Ectodermal cell (in vitro differentiated cells): ENCODE results near the gene DYRK1B.

Experiments used
- H3K27ac ChIP-seq: 2 replicates; pipeline ENCODE4 v1.7.0; 2013; ENCODE audit warnings: mild to moderate bottlenecking, low read depth, low read length; ENCODE audit not compliant: insufficient read depth, poor library complexity, severe bottlenecking
- H3K27me3 ChIP-seq: 2 replicates; pipeline ENCODE4 v1.7.0; 2013; ENCODE audit warnings: mild to moderate bottlenecking, low read length; ENCODE audit not compliant: insufficient read depth, control insufficient read depth, poor library complexity, severe bottlenecking
- H3K36me3 ChIP-seq: one replicate; pipeline ENCODE4 v1.7.0; 2013; ENCODE audit warnings: low read length; ENCODE audit not compliant: control insufficient read depth, insufficient read depth
- H3K4me1 ChIP-seq: one replicate; pipeline ENCODE4 v1.7.0; 2013; ENCODE audit warnings: low read length; ENCODE audit not compliant: control insufficient read depth, insufficient read depth
- H3K4me3 ChIP-seq: 2 replicates; pipeline ENCODE4 v1.7.0; 2013; ENCODE audit warnings: low read depth, low read length, control low read depth; ENCODE audit not compliant: insufficient read depth
- H3K9me3 ChIP-seq: 2 replicates; pipeline ENCODE4 v1.7.0; 2013; ENCODE audit warnings: mild to moderate bottlenecking, low read length, moderate library complexity; ENCODE audit not compliant: control insufficient read depth
- WGBS, 2 experiments: methylation state at CpG; one replicate each; pipeline ENCODE4 v1.1.7; 2013; ENCODE audit warnings: missing lambda C conversion rate in 2 of 2; 5-methylcytosine and 5-hydroxymethylcytosine counted together

Gene DYRK1B

DNA sequence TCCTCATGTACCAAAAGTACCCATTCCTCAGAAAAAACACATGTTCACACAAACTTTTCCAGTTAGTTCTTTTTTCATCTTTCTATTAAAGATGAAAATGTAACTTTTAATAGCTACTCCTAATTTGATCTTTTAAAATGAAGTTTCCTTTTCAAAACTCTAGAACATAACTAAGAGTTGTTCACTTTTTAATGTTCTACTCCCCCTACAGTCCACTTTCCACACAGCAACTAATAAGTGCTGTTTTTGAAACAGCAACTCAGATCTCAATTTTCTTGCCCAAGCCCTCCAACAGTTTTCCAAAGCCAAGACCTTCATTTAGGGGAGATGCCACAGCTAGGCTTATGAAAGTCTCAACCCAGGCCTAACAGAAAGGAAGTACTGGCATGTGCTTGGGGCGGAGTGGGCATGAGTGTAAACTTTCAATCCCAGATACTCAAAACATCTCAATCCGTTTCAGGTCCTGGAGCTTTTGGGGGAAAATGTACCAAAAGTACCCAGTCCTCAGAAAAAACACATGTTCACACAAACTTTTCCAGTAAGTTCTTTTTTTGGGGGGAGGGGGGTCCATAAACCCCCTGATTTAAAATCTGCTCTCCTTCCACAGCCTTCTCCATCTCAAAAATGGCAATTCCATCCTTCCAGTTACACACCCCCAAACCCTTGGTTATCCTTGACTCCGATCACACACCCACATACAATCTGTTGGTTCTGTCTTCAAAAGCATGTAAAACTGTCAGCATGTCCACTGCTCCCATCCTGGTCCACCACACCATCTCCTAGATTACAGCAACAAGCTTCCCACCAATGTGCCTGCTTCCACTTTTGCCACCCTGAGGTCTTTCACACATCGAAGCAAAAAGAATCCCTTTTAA is 10.2 kb upstream of the DYRK1B start:
- Histone ChIP-seq H3K4me3 (peak overlapping the region; percentile 91), H3K36me3 (peaks cover 3% of the 10 kb centered on the region), H3K4me1 (peaks cover 20% of the 10 kb centered on the region), H3K9me3 (no peaks in the 10 kb centered on the region), H3K27ac (no peak overlapping the region), H3K27me3 (no peaks in the 10 kb centered on the region)
- 81 to 90% methylated on average over 4 of the region's 4 CpGs for WGBS, 2 experiments

DNA sequence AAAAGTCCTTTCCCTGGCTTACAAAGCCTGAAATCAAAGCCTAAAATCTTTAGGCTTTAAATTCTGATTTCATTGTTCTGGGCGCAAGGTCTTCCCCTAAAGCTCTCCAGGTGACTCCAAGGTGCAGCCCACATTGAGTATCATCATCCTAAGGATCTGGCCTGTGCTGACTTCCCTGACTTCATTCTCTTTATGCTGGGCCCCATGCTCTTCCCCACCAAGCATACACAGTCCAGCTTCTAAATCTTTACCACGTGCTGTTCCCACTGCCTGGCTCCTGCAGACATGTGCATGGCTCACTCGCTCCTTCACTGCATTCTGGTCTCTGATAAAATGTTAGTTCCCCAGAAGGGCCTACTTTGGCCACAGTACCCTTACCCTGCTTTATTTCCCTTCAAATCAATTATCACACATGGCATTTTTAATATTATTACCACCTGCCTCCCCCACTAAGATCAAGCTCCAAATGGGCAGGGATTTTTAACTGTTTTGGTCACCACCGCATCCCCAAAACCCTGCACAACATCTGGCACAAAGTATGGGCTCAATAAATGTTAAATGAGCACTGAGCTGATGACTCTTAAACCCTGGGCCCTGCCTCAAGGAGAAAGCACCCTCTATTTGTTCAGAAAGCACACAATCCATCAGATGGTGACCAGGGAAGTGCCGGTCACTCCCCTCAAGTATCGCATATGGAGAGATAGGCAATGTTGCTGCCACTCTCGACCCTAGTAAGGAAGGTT is 8.9 kb upstream of the DYRK1B start:
- Histone ChIP-seq H3K27me3 (no peaks in the 10 kb centered on the region), H3K4me3 (no peak overlapping the region), H3K36me3 (peaks cover 7% of the 10 kb centered on the region), H3K27ac (no peak overlapping the region), H3K9me3 (no peaks in the 10 kb centered on the region), H3K4me1 (peaks cover 20% of the 10 kb centered on the region)
- 91 to 96% methylated on average over 7 of the region's 7 CpGs for WGBS, 2 experiments

DNA sequence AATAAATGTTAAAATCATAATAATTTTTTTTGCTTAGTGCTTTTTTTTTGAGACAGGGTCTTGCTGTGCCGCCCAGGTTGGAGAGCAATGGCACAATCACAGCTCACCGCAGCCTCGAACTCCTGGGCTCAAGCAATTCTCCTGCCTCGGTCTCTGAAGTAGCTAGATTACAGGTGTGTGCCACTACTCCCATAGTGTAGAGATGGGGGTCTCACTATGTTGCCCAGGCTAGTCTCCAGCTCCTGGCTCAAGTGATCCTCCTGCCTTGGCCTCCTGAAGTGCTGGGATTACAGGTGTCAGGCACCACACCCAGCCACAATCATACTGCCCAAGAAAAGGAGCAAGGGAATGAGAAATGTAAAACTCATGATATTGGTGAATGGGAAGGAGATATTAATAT is 7.1 kb upstream of the DYRK1B start:
- Histone ChIP-seq H3K9me3 (no peaks in the 10 kb centered on the region), H3K4me3 (no peak overlapping the region), H3K27ac (no peak overlapping the region), H3K27me3 (no peaks in the 10 kb centered on the region), H3K4me1 (peaks cover 11% of the 10 kb centered on the region), H3K36me3 (peaks cover 24% of the 10 kb centered on the region)
- 90 to 94% methylated on average over 4 of the region's 4 CpGs for WGBS, 2 experiments

DNA sequence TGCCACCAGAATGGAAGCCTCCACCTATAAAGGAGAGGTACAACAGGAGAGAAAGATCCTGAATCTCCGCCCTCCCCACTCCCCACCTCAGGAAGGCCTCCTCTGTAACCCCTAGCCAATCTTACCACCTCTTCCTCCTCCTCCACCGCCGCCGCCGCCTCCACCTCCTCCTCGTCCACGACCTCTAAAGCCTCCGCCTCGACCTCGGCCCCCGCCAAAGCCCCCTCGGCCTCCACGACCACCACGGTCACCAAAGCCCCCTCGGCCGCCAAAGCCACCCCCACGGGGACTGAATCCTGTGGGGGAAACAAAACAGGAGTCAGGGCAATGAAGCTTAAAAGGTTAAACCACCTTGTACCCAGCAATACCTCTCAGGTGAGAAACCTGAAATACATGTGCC is 6.5 kb upstream of the DYRK1B start:
- H3K27me3 ChIP-seq: no peaks in the 10 kb centered on the region
- no peaks in the 10 kb centered on the region for H3K9me3 ChIP-seq
- 96 to 97% methylated on average over 17 of the region's 17 CpGs for WGBS, 2 experiments
- peaks cover 11% of the 10 kb centered on the region for H3K4me1 ChIP-seq
- no peak overlapping the region for H3K4me3 ChIP-seq
- no peak overlapping the region for H3K27ac ChIP-seq
- peaks cover 26% of the 10 kb centered on the region for H3K36me3 ChIP-seq

DNA sequence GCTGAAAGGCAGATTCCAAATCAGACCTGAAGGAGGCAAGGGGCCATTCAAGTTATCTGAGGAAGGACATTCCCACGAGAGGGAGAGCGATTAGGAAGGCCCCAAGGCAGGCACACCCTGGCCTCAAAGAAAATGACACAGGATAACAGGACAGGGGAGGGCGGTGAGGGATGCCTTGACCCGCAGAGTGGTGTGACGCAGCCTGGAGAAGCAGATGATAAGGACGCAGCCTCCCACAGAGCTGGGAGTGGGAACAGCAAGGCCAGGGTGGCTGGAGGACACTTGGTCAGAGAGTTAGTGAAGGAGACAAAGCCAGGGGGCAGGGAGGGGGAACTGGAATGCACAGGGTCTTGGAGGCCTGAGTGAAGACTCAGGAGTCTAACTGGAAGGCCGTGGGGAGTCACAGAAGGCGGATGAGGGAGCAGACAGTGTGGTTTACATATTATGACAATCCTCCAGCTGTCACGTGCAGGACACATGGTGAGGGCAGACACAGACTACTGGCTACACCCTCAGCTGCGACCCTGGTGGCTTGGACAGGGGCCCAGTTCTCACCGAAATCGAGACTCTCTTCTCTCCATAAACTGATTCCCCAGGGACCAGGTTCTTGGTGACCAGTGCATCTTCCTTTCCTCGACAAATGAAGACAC is 5.8 kb upstream of the DYRK1B start:
- H3K4me3 ChIP-seq: no peak overlapping the region
- peaks cover 32% of the 10 kb centered on the region for H3K36me3 ChIP-seq
- 95% methylated on average over 13 of the region's 13 CpGs for WGBS, 2 experiments
- no peaks in the 10 kb centered on the region for H3K27me3 ChIP-seq
- no peak overlapping the region for H3K27ac ChIP-seq
- no peaks in the 10 kb centered on the region for H3K9me3 ChIP-seq
- H3K4me1 ChIP-seq: peaks cover 8% of the 10 kb centered on the region

DNA sequence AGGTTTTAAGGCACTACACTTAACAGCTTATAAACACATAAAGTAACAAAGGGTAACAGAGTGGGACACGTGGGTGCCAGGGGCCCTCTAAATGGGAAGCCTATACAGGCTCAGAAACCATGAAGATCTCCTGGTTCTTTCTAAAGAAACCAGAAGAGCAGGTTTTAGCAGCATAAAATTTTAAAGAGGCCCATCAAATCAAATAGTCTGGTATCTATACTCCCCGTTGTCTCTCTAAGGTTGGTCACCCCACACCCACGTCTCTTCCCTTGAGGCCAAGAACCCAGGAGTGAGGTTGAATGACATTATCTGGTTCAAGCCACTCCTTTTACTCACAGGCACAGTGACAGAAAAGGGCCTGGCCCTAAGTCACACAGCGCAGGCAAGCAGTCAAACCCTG is 4.6 kb upstream of the DYRK1B start:
- 93 to 96% methylated on average over 4 of the region's 4 CpGs for WGBS, 2 experiments
- H3K9me3 ChIP-seq: no peaks in the 10 kb centered on the region
- peaks cover 6% of the 10 kb centered on the region for H3K4me1 ChIP-seq
- no peaks in the 10 kb centered on the region for H3K27me3 ChIP-seq
- H3K4me3 ChIP-seq: no peak overlapping the region
- H3K36me3 ChIP-seq: peaks cover 37% of the 10 kb centered on the region
- H3K27ac ChIP-seq: no peak overlapping the region

DNA sequence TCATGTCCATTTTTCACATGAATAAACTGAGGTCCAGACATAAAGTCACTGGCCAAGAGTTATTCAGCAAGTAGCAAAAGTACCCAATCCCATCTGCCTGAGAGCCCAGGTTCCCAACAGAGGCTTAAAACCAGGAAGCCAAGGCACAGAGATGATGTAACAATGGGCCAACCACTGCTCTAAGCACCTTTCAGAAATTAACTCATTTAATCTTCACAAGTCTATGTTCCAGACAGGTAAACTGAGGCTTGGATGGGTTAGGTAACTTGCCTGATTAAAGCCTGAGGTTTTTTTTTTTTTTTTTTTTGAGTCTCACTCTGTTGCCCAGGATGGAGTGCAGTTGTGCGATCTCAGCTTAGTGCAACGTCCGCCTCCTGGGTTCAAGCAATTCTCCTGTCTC is 4.0 kb upstream of the DYRK1B start:
- Histone ChIP-seq H3K9me3 (no peaks in the 10 kb centered on the region), H3K36me3 (peaks cover 37% of the 10 kb centered on the region), H3K4me1 (peaks cover 6% of the 10 kb centered on the region), H3K4me3 (no peak overlapping the region), H3K27me3 (no peaks in the 10 kb centered on the region), H3K27ac (no peak overlapping the region)
- 92 to 96% methylated on average over 3 of the region's 3 CpGs for WGBS, 2 experiments

DNA sequence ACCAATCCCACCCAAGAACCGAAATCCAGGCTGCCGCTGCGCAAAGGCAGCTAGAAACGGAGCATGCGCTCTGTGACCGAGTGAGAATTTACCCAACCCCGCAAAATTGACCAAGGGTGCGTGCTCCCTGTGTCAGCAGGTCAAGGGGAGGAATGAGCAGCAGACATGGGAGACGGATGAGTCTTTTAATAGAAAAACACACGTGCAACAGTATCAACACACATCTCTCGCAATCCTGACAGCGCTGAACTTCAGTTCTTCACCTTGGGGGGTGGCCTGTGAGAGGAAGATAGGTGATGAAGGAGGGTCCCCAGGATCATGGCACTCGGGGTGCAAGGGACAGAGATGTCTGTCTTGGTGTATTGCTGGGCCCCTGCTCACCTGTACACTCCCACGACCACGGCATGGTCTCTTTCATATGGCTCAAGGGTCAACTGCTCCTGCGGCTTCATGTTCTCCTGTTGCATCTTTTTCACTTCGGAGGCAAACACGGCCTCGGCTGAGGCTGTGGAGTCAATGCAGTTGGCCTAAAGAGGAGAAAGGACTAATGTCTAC is 402 bp upstream of the DYRK1B start:
- peaks cover 57% of the 10 kb centered on the region for H3K36me3 ChIP-seq
- peak overlapping the region; percentile 91 for H3K4me3 ChIP-seq
- H3K9me3 ChIP-seq: no peaks in the 10 kb centered on the region
- H3K27ac ChIP-seq: peak overlapping the region; percentile 6
- no peaks in the 10 kb centered on the region for H3K27me3 ChIP-seq
- 54 to 55% methylated on average over 19 of the region's 19 CpGs for WGBS, 2 experiments
- H3K4me1 ChIP-seq: peaks cover 11% of the 10 kb centered on the region

DNA sequence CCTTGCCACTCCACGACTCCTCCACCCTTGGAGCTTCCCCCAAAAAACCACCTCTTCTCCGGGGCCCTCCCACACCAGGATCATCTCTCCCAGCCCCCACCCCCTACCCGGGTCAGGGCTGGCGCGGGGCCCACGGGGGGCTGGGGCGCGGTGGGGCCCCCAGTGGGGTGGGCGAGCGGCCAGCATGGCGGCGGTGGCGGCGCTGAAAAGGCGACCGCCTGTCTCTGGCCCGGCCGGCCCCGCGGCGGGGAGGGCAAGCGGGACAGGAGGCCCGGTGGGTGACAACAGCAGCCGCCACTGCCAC is 850 bp downstream of the DYRK1B start:
- Histone ChIP-seq H3K27ac (peak overlapping the region; percentile 74), H3K9me3 (no peaks in the 10 kb centered on the region), H3K36me3 (peaks cover 67% of the 10 kb centered on the region), H3K27me3 (no peaks in the 10 kb centered on the region), H3K4me3 (peak overlapping the region; percentile 91), H3K4me1 (peaks cover 11% of the 10 kb centered on the region)
- 1 to 2% methylated on average over 24 of the region's 24 CpGs for whole genome bisulfite sequencing, 2 experiments
